DMS153 (cell line): ENCODE measurements around the gene ZCCHC24.
"Not testable (repeated sequence)": the region's sequence is repeated elsewhere in the genome, so short reads cannot be mapped to it uniquely, and the experiment has no call there.

ENCODE experiments used
- DNase-seq: peaks from one replicate; lab custom pipeline; 2025; lab: John Stamatoyannopoulos, UW

The ZCCHC24 gene

GRCh38 chr10:79346388-79347225 lies 98.8 kb downstream of the ZCCHC24 start:
- no peak for DNase-seq

- no peak for DNase-seq
These were observed 99.4 kb downstream of the ZCCHC24 start for GRCh38 chr10:79346012-79346340.

GRCh38 chr10:79345241-79346011 lies 100.0 kb downstream of the ZCCHC24 start:
- no peak for DNase-seq

GRCh38 chr10:79344502-79345195 lies 100.8 kb downstream of the ZCCHC24 start:
- peak; percentile 99 for DNase-seq

GRCh38 chr10:79342811-79343561 lies 102.4 kb downstream of the ZCCHC24 start:
- DNase-seq = no peak

GRCh38 chr10:79342295-79342761 lies 103.1 kb downstream of the ZCCHC24 start:
- no peak for DNase-seq

- no peak for DNase-seq
These were observed 104.7 kb downstream of the ZCCHC24 start for GRCh38 chr10:79340646-79341244.

- no peak for DNase-seq
These were observed 106.2 kb downstream of the ZCCHC24 start for GRCh38 chr10:79339266-79339665.

GRCh38 chr10:79337783-79338469 lies 107.5 kb downstream of the ZCCHC24 start:
- DNase-seq = not testable (repeated sequence)

GRCh38 chr10:79336739-79337138 lies 108.7 kb downstream of the ZCCHC24 start:
- no peak for DNase-seq

- DNase-seq = no peak
These were observed 109.1 kb downstream of the ZCCHC24 start for GRCh38 chr10:79336276-79336675.

GRCh38 chr10:79335470-79336235 lies 109.8 kb downstream of the ZCCHC24 start:
- no peak for DNase-seq

GRCh38 chr10:79335094-79335469 lies 110.3 kb downstream of the ZCCHC24 start:
- DNase-seq = no peak

- no peak for DNase-seq
These were observed 110.9 kb downstream of the ZCCHC24 start for GRCh38 chr10:79334573-79334972.

GRCh38 chr10:79333513-79333912 lies 111.9 kb downstream of the ZCCHC24 start:
- DNase-seq = no peak

- DNase-seq = not testable (repeated sequence)
These were observed 112.7 kb downstream of the ZCCHC24 start for GRCh38 chr10:79332610-79333315.
